ENCODE results near the gene HYCC1. TPM values are rescaled to one million over a fixed set of nuclear protein-coding genes. Genes with fewer than 3 reads are reported as not detected.

Gene HYCC1
- total RNA-seq, 2 donors from 2014 or later: 82.2 to 157 TPM

GRCh38 chr7:22997871-22998518, 15.9 kb downstream of the HYCC1 start:
- peaks cover 11 to 33% of the 10 kb centered on the region in 2 donors for H3K4me1 ChIP-seq (ENCODE audit: control insufficient read depth in 1 of 2, low read depth in 2 of 2)
- no peak for ATAC-seq (ENCODE audit: insufficient number of reproducible peaks, low FRiP score, low read depth)
- H3K9me3 ChIP-seq: no peaks in the 10 kb centered on the region
- TF ChIP-seq, protein P1, sequence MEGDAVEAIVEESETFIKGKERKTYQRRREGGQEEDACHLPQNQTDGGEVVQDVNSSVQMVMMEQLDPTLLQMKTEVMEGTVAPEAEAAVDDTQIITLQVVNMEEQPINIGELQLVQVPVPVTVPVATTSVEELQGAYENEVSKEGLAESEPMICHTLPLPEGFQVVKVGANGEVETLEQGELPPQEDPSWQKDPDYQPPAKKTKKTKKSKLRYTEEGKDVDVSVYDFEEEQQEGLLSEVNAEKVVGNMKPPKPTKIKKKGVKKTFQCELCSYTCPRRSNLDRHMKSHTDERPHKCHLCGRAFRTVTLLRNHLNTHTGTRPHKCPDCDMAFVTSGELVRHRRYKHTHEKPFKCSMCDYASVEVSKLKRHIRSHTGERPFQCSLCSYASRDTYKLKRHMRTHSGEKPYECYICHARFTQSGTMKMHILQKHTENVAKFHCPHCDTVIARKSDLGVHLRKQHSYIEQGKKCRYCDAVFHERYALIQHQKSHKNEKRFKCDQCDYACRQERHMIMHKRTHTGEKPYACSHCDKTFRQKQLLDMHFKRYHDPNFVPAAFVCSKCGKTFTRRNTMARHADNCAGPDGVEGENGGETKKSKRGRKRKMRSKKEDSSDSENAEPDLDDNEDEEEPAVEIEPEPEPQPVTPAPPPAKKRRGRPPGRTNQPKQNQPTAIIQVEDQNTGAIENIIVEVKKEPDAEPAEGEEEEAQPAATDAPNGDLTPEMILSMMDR (IDR thresholded peaks at IDR 0.05): no peak
- no peak overlapping the region for H3K27ac ChIP-seq
- H3K27me3 ChIP-seq (replicated peaks; ENCODE audit: insufficient read depth): no peaks in the 10 kb centered on the region
- no peaks in the 10 kb centered on the region for H3K36me3 ChIP-seq
- no peak for DNase-seq (ENCODE audit: low spot score)
- H3K4me3 ChIP-seq: no peak overlapping the region

DNA sequence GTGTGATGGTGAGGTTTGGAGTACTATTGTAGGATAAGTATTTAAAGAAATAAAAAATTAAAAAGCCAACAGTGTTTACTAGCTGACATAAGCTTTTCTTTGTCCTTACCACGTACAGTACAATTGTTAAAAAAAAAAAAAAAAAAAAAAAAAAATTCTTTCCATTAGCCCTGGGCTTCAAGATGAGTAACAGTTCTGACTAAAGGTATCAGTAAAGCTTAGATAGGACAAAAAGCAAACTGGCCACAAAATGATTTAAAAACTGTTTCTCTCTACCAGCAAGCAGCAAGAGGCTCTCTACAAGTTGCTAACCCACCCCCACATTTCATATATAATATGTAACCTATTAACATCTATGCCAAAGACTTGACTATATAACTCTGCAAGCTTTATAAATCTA, 17.5 kb downstream of the HYCC1 start:
- Histone ChIP-seq H3K27me3 (replicated peaks; ENCODE audit: insufficient read depth) (no peaks in the 10 kb centered on the region), H3K36me3 (no peaks in the 10 kb centered on the region), H3K27ac (no peak overlapping the region), H3K9me3 (no peaks in the 10 kb centered on the region), H3K4me3 (no peak overlapping the region), H3K4me1 (ENCODE audit: control insufficient read depth in 1 of 2, low read depth in 2 of 2) (peaks cover 7 to 25% of the 10 kb centered on the region in 2 donors)
- TF ChIP-seq, protein P1 (IDR thresholded peaks at IDR 0.05): no peak
- ATAC-seq (ENCODE audit: insufficient number of reproducible peaks, low FRiP score, low read depth) (no peak), DNase-seq (ENCODE audit: low spot score) (no peak)

DNA sequence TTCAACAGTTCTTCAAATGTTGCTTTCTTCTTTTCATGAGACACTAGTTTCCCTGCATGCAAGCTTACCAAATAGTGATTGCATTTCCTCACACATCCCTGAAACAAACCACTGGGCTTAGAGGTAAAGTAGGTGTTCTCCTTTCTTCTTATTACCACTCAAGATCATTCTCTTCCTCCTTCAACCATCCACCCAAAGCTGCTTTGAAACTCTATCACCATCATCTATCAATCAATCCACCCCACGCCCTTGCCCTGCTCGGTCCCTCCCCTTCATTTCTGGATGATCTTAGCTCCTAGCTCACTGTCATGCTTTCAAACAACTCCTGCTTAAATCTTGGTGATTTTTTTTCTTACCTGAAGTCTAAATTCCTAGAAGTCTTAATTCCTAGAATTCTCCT, 18.9 kb downstream of the HYCC1 start:
- Histone ChIP-seq H3K4me3 (no peak overlapping the region), H3K9me3 (no peaks in the 10 kb centered on the region), H3K27ac (no peak overlapping the region)

GRCh38 chr7:22992874-22993840, 20.8 kb downstream of the HYCC1 start:
- DNase-seq (ENCODE audit: low spot score): no peak
- H3K27ac ChIP-seq: no peak overlapping the region
- TF ChIP-seq, protein P1 (IDR thresholded peaks at IDR 0.05): no peak
- H3K36me3 ChIP-seq: no peaks in the 10 kb centered on the region
- ATAC-seq (ENCODE audit: insufficient number of reproducible peaks, low FRiP score, low read depth): no peak
- no peak overlapping the region for H3K4me3 ChIP-seq
- H3K4me1 ChIP-seq (ENCODE audit: control insufficient read depth in 1 of 2, low read depth in 2 of 2): peaks cover 3 to 14% of the 10 kb centered on the region in 2 donors
- no peaks in the 10 kb centered on the region for H3K9me3 ChIP-seq
- H3K27me3 ChIP-seq (replicated peaks; ENCODE audit: insufficient read depth): no peaks in the 10 kb centered on the region

More for the DNA sequence above, 18.9 kb downstream of the HYCC1 start:
- ATAC-seq (ENCODE audit: insufficient number of reproducible peaks, low FRiP score, low read depth) (no peak), DNase-seq (ENCODE audit: low spot score) (no peak)
- Histone ChIP-seq H3K27me3 (replicated peaks; ENCODE audit: insufficient read depth) (no peaks in the 10 kb centered on the region), H3K4me1 (ENCODE audit: control insufficient read depth in 1 of 2, low read depth in 2 of 2) (peaks cover 3 to 15% of the 10 kb centered on the region in 2 donors), H3K36me3 (no peaks in the 10 kb centered on the region)
- TF ChIP-seq, protein P1 (IDR thresholded peaks at IDR 0.05): no peak

DNA sequence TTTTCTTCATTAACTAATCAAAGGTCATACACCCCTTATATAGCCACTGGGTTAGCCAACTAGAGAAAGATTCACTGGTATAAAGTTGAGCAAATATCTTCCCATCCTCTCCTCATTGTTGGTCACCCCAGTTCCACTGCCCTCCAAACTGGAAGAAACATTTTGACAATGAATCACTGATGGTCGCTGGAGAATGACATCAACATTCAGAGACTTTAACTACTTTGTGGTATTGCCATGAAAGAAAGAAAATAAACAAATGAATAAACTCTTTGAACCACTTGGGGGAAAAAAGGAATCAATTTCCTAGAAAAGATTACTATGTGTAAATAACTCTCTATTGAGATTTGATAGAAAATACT, 23.4 kb downstream of the HYCC1 start:
- no peak for DNase-seq (ENCODE audit: low spot score)
- no peak for ATAC-seq (ENCODE audit: insufficient number of reproducible peaks, low FRiP score, low read depth)
- Histone ChIP-seq H3K27ac (no peak overlapping the region), H3K27me3 (replicated peaks; ENCODE audit: insufficient read depth) (no peaks in the 10 kb centered on the region), H3K4me1 (ENCODE audit: control insufficient read depth in 1 of 2, low read depth in 2 of 2) (peaks cover 0 to 3% of the 10 kb centered on the region in 2 donors), H3K36me3 (peaks cover 2% of the 10 kb centered on the region), H3K4me3 (no peak overlapping the region), H3K9me3 (no peaks in the 10 kb centered on the region)
- TF ChIP-seq, protein P1 (IDR thresholded peaks at IDR 0.05): no peak
